NCI-H1105 (cell line): Measurements from ENCODE around the gene GLCCI1.
A peak's percentile ranks its signal among the peaks of the same experiment; 100 is the strongest.

Experiments used
- DNase-seq: peaks from one replicate; lab custom pipeline; 2025; lab: John Stamatoyannopoulos, UW

The GLCCI1 gene

DNA sequence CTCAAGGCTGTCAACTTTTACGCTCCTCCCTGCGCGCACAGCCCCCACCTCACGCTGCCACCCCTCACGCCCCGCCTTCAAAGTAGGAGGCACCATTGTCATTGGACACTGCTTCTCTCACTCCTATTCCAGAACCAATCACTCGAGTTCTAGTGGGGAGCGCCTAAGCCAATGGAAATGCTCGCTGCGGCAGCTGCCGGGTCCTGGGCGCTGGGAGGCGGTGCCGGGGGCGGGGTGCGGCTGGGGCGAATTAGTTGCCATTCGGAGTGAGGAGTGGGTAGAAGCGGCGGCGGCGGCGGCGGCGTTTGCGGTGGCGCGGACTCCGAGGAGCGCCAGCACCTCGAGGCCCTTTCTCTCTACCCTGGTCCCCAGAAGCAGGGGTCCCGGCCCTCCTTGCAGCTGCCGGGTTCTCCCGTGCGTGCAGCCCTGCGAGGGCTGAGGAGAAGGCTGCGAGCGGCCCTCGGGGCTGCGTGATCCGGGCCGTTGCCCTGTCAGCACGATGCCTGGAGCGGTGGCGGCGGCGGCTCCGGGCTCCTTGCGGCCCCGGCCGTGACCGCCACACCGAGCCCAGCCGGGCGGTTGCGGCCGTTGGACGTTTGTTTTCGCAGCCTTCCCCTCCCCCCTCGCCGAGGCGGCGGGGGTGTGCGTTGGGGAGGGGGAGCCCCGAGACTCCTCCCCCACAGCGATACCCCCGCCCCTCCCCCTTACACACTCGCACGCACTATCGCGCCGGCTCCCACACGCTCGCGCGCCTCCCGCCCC is at the start of gene GLCCI1:
GLCCI1 (plus strand) TSS at position 253 of the 762 bp plus-strand sequence. CDS start 555 bp downstream, outside the sequence.
- peak; percentile 98 for DNase-seq

DNA sequence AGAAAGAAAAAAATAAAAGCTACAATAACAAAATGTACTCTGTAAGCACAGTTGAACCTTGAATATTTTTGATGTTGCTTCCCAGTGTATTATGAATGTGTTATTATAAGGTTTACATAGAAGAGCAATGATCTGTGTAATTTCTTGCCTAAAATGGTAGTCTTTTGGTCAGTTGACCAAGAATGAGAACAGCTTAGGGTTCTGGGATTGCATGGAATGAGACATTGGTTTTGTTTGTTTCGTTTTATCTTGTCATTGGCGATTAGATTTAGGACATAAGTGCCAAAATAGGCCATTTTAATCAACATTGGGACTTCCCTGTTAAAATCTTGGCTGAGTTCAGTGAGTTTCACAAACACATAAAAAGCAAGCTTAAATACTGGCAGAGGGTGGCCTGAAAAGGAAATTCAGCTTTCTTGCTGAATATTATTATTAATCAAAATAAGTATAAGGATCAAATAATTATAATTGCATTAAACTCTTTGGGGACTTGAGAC is 49.1 kb upstream of the GLCCI1 start:
- no peak for DNase-seq

DNA sequence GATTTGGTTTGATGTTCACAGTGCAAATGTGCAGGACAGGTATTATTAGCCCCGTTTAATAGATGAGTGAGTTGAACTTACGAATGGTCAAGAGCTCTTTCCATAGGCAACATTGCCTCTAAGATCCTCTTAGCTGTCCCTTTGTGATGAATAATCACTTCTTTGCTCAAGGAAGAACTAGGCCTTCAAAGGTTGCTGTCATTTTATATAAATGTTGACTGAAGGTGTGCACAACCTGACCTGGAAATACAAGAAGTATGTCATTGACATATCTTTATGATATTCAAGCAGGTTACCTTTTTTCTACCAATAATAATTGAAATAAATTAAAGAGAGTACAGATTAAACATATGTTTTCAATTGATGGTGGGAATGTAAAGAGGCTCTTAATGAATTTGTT is 48.5 kb upstream of the GLCCI1 start:
- DNase-seq, result no peak

DNA sequence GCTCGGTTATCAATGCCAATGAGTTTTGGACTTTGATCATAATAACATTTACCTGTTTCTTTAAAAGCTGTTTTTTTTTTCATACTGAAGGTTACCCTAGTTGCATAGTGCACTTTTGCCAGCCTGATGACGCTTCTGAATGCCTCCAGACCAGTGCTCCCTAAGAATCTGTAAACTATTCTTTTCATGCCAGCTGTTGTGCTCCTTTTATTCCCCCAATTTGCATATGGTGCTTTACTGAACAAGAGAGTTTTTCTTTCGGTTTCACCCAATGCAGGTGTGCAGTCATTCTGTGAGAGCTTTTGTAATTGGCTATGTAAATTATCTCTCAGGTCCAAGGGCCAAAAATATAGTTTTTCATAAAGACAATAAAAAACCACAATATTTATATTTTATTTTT is 48.1 kb upstream of the GLCCI1 start:
- DNase-seq, result no peak

- no peak for DNase-seq
These were observed 46.8 kb upstream of the GLCCI1 start for GRCh38 chr7:7921830-7922229.

- DNase-seq, result peak; percentile 36
These were observed 45.8 kb upstream of the GLCCI1 start for GRCh38 chr7:7922684-7923385.

GRCh38 chr7:7923818-7924217 is 44.8 kb upstream of the GLCCI1 start:
- DNase-seq, result no peak

DNA sequence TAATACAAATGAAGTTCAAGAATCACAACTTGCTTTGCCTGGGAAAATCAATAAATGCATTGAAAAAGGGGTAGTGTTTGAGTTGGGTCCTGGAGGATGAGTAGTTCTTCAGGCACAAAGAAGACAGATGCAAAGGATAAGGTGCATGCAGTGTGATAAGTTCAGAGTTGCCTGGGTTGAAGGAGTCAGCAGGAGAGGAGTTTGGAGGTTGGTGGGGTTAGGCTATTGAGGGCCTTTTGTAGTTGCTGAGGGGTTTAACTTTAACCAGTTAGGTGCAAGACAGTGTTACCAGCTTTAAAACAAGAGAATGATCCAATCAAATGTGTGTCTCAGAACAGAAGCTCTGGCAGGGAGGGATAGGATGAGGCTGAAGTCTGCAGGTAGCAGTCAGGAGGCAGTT is 44.3 kb upstream of the GLCCI1 start:
- DNase-seq, result no peak

GRCh38 chr7:7931626-7932025 is 37.0 kb upstream of the GLCCI1 start:
- no peak for DNase-seq

- DNase-seq, result no peak
These were observed 36.0 kb upstream of the GLCCI1 start for GRCh38 chr7:7932553-7932952.

DNA sequence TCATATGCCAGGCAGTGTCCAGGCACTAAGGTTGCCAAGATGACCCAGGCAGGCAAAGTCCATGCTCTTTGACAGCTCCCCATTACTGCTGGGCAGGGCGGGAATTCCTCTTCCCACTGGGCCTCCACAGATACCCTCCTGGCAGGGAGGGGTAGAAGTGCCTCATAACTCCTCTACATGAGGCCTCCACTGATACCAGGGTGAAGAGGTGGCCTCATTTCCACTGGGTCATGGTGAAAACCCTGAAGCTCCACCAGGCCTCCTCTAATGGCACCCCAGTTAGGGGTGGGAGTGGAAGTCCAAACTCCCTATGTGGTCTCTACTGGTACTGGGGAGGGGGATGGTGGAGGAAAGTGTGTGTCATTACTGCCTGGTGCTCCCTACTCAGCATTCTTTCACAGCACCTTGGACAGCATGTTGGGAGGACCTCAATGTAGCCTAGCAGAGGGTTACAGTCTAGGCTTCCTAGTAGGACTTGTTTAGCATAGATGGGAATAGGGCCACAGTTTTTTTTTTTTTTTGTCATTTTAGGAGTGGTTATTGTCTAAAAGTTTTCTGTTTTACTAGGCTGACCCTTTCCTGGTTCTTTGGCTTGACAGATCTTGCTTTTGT is 34.6 kb upstream of the GLCCI1 start:
- DNase-seq, result no peak

DNA sequence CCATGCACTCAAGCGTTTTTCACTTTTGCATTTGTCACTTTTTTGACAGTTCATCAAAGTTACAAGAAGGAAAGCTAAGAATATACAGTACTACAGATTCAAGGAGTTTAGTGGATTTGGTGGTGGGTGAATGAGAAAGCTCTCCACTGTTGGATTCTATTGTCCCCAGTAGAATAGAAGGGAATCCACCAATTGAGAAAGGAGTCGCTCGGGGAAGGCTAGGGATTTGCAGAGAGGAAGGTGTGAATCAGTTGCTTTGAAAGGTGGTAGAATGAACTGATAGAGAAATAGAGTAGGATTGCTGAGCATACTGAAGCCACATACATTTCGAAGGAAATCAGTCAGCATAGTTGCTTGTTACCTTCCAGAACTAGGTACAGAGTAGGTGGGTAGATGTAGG is 33.7 kb upstream of the GLCCI1 start:
- DNase-seq, result no peak

GRCh38 chr7:7938471-7938870 is 30.1 kb upstream of the GLCCI1 start:
- no peak for DNase-seq

DNA sequence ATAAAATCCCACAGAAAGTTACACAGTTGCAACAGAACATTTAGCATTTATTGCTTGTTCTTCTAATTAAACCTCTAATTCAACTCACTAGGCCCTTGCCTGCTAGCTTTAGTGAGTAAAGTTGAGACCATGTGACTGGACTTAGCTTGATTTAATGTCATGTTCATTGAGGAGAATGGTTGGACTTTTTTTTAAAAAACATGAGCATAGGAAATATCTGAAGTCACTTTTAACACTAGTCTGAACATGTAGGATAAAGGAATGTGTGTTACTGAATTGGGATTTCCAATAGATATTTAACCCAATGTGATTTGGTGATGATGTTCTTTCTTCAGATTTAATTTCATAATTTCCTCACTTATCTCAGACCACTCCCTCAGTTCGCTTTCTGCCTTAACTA is 24.6 kb upstream of the GLCCI1 start:
- no peak for DNase-seq

DNA sequence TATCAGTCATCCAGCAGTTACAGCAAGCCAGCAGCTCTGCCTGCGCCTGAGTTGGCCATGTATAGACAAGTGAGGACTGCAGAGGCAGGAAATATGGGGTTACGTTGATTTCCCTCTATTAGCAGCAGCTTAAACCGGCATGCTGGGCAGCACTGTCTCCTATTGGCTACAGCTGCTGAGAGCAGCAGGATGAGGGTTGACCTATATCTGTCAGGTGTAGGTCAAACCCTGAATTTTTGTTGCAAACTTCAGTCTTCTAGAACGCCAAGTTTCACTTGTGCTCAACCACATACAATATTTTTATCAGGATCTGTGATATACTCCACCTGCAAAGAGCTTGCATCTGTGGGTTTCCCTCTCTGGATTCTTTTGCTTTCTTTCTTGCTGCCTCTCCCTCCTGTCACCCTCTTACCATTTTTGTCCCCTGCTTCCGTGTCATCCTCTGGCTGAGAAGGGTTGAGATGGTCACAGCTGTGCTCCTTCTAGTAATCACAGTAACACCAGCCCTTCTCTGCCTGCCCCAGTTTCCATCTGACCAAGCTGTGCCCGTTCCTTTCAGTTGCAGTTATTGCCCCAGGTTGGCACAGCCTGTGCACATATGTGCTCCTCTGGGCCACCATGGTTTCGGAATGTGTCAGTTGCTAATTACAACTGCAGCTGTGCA is 23.8 kb upstream of the GLCCI1 start:
- DNase-seq, result no peak

- DNase-seq, result no peak
These were observed 22.1 kb upstream of the GLCCI1 start for GRCh38 chr7:7946486-7946885.

GRCh38 chr7:7948232-7948631 is 20.4 kb upstream of the GLCCI1 start:
- no peak for DNase-seq

GRCh38 chr7:7953806-7954205 is 14.8 kb upstream of the GLCCI1 start:
- no peak for DNase-seq

GRCh38 chr7:7956531-7957128 is 12.0 kb upstream of the GLCCI1 start:
- no peak for DNase-seq

DNA sequence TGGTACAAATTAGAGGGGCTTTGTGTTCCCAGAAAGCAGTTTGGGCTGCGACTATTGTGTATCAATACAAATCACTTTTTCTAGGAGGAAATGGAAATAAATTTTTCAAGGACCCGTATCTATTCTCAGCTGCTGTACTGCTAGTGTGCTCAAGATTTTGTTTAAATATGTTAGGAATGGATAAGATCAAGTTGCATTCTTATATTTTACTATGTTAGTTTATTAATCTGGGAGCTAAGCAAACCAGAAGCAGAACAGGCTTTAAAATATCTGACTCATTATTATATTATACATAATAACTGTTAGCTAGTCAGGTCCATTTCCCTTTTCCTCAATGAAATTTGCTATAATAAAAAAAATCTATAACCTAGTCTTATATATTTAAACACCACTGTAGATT is 11.1 kb upstream of the GLCCI1 start:
- no peak for DNase-seq

DNA sequence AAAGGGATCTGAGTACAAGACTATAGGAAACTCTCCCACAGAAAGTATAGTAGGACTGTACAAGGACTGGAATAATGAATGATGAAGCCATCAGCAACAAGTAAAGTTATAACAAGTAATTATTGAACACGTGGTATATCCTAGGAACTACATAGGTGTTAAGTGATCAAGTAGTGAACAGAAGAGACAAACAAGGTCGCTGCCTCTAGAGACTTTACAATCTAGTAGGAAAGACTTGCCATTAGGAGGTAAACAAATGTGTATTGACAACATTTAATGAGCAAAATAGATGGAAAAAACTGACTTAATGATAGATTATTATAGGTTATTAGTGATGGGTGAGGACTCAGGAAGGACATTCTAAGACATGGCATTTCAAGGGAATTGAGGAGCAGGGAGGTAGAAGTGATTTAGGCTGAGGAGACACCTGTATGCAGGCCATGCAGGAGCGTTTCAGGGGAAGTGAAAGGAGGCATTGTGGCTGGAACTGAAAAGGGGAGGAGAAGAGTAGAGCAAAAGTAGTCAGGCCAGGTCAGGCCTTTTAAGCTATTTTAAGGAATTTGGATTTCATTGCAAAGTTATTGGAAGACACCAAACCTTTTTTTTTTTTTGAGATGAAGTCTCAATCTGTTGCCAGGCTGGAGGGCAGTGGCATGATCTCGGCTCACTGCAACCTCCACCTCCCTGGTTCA is 8.5 kb upstream of the GLCCI1 start:
- no peak for DNase-seq
